ENCODE measurements around the gene CAPN2. TPM values are rescaled to one million over a fixed set of nuclear protein-coding genes. Genes with fewer than 3 reads are reported as not detected.
"Not testable (repeated sequence)": the region's sequence is repeated elsewhere in the genome, so short reads cannot be mapped to it uniquely, and the experiment has no call there.

Gene CAPN2
- total RNA-seq, 1 donor from 2014 or later = 98.6 TPM

DNA sequence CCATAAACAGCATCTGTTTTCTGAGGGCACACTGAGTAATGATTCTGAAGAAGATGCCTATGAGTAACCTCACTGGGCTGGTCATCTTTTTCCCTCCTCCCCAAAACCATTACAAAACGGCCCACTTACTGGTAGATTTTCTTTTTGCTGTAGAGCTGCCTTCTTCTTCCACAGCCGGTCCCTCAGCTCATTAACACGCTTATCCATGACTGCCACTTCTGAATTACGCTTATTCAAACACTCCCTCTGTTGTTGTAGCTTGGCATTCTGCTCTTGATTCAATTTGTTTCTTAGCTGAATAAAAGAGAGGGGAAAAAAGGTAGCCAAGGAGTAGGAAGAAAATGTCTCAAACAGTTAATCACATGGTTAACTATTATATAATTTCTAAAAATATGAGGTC, 90.3 kb downstream of the CAPN2 start:
- Mint-ChIP-seq H3K9me3 (peaks cover 3% of the 10 kb centered on the region), H3K4me1 (no peaks in the 10 kb centered on the region), H3K27ac (ENCODE audit: unreplicated experiment) (no peak overlapping the region), H3K27me3 (ENCODE audit: low read depth) (no peaks in the 10 kb centered on the region), H3K36me3 (ENCODE audit: low read depth) (peaks cover 30% of the 10 kb centered on the region), H3K4me3 (no peak overlapping the region)
- DNase-seq (ENCODE audit: low read depth, low spot score) = no peak
- TF ChIP-seq, protein P1, sequence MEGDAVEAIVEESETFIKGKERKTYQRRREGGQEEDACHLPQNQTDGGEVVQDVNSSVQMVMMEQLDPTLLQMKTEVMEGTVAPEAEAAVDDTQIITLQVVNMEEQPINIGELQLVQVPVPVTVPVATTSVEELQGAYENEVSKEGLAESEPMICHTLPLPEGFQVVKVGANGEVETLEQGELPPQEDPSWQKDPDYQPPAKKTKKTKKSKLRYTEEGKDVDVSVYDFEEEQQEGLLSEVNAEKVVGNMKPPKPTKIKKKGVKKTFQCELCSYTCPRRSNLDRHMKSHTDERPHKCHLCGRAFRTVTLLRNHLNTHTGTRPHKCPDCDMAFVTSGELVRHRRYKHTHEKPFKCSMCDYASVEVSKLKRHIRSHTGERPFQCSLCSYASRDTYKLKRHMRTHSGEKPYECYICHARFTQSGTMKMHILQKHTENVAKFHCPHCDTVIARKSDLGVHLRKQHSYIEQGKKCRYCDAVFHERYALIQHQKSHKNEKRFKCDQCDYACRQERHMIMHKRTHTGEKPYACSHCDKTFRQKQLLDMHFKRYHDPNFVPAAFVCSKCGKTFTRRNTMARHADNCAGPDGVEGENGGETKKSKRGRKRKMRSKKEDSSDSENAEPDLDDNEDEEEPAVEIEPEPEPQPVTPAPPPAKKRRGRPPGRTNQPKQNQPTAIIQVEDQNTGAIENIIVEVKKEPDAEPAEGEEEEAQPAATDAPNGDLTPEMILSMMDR (conservative IDR thresholded peaks at IDR 0.05) = no peak

DNA sequence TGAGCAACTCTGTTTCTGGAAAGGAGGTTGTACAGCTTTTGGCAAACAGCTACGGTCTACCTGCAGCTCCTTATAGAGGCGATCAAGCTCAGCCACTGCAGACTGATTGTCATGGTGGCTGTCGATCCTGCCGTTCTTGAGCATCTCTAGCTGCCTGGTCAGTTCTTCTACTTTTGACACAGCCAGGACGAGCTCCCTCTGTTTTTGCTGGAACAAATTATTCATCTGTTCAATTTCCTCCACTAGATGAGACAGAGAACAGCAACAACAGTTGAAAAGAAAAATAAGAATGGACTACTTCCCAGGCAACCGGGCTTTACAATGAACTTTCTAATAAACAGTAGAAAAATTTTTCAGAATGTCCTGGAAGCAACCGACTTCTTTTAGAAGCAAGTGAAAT, 90.9 kb downstream of the CAPN2 start:
- Mint-ChIP-seq H3K4me1 (no peaks in the 10 kb centered on the region), H3K36me3 (ENCODE audit: low read depth) (peaks cover 28% of the 10 kb centered on the region), H3K4me3 (no peak overlapping the region), H3K9me3 (peaks cover 3% of the 10 kb centered on the region), H3K27ac (ENCODE audit: unreplicated experiment) (no peak overlapping the region), H3K27me3 (ENCODE audit: low read depth) (no peaks in the 10 kb centered on the region)
- TF ChIP-seq, protein P1 (conservative IDR thresholded peaks at IDR 0.05) = no peak
- no peak for DNase-seq (ENCODE audit: low read depth, low spot score)

DNA sequence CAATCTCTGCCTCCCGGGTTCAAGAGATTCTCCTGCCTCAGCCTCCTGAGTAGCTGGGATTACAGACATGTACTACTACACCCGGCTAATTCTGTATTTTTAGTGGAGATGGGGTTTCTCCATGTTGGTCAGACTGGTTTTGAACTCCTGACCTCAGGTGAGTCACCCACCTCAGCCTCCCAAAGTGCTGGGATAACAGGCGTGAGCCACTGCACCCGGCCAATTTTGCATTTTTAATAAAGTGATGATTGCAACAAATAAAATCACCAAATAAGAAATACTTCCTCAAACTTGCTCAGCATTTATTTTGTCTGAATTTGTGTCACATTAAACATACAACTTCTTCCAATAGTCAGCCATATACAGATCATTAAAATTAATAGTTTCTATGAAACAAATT, 97.6 kb downstream of the CAPN2 start:
- not testable (repeated sequence) for H3K27me3 Mint-ChIP-seq (ENCODE audit: low read depth); H3K27ac Mint-ChIP-seq (ENCODE audit: unreplicated experiment); DNase-seq (ENCODE audit: low read depth, low spot score); H3K9me3 Mint-ChIP-seq; H3K4me3 Mint-ChIP-seq; H3K4me1 Mint-ChIP-seq
- peaks cover 37% of the 10 kb centered on the region for H3K36me3 Mint-ChIP-seq (ENCODE audit: low read depth)

DNA sequence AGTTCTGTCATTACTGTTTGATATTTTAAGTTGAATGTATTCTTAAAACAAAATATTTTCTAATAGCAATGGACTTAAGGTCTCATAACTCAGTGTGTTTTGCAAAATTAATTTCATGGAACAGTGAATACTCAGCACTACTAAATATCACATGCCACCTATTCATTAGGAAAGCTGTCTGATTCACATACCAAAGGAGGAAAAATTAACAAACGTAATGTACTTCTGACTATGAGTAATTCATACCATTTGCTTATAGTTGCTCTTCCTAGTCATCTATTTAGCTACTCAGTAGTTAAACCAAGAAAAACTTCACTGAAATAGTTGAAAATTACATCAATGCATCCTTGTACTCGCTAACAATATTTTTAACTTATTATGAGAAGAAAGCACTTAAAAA, 98.2 kb downstream of the CAPN2 start:
- H3K36me3 Mint-ChIP-seq (ENCODE audit: low read depth) = peaks cover 37% of the 10 kb centered on the region
- no peak for DNase-seq (ENCODE audit: low read depth, low spot score)

DNA sequence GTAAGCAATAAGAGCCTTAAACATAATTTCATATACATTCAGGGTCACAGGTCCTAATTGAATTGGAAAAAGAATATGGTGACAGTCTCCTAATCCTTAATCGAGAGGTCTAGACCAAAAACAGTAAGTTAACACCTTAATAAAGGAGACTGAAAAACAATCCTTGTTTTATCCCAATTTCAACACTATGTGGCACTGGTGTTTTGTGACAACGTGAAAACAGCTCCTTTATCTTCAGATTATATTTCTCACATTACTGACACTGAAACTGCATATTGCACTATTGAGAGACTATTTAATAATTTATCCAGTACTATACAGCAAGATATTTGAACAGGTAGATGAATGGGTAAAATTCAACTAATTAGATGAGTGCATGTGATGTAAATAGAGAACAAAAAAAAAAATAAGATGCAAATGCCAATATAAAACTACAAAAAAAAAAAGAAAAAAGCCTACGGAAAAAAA, 99.3 kb downstream of the CAPN2 start:
- H3K9me3 Mint-ChIP-seq = peaks cover 3% of the 10 kb centered on the region
- H3K4me3 Mint-ChIP-seq = no peak overlapping the region
- no peak for DNase-seq (ENCODE audit: low read depth, low spot score)
- no peaks in the 10 kb centered on the region for H3K4me1 Mint-ChIP-seq
- no peaks in the 10 kb centered on the region for H3K27me3 Mint-ChIP-seq (ENCODE audit: low read depth)
- H3K27ac Mint-ChIP-seq (ENCODE audit: unreplicated experiment) = no peak overlapping the region
- TF ChIP-seq, protein P1 (conservative IDR thresholded peaks at IDR 0.05) = peak; percentile 68
- peaks cover 31% of the 10 kb centered on the region for H3K36me3 Mint-ChIP-seq (ENCODE audit: low read depth)

More for the DNA sequence above, 98.2 kb downstream of the CAPN2 start:
- H3K27ac Mint-ChIP-seq (ENCODE audit: unreplicated experiment) = no peak overlapping the region
- no peaks in the 10 kb centered on the region for H3K4me1 Mint-ChIP-seq
- H3K4me3 Mint-ChIP-seq = no peak overlapping the region
- peaks cover 3% of the 10 kb centered on the region for H3K9me3 Mint-ChIP-seq
- H3K27me3 Mint-ChIP-seq (ENCODE audit: low read depth) = no peaks in the 10 kb centered on the region
- TF ChIP-seq, protein P1 (conservative IDR thresholded peaks at IDR 0.05) = no peak

DNA sequence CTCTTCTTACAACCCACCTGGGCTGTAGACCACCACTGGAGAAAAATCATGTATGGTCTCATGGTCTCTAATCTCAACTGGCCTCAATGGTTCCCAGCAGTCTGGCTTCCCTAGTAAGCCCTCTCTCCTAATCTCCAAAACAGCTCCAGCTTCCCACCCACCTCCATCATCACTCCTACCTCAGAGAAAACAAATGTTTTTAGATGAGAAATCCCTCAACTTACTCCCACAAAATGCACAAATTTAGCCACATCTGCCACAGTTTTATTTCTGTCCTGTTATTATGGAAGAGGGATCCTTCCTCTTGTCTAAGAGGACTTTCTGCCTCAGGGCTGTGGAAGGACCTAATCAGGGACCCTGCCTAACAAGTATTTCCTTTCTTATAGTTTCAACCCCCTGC, 101.3 kb downstream of the CAPN2 start:
- DNase-seq (ENCODE audit: low read depth, low spot score) = no peak
- no peaks in the 10 kb centered on the region for H3K27me3 Mint-ChIP-seq (ENCODE audit: low read depth)
- H3K27ac Mint-ChIP-seq (ENCODE audit: unreplicated experiment) = no peak overlapping the region
- peaks cover 22% of the 10 kb centered on the region for H3K36me3 Mint-ChIP-seq (ENCODE audit: low read depth)
- no peaks in the 10 kb centered on the region for H3K4me1 Mint-ChIP-seq
- H3K9me3 Mint-ChIP-seq = no peaks in the 10 kb centered on the region
- TF ChIP-seq, protein P1 (conservative IDR thresholded peaks at IDR 0.05) = no peak
- no peak overlapping the region for H3K4me3 Mint-ChIP-seq
